Astrocyte of the spinal cord (primary cell): ENCODE results near the gene ARID4B.

Source experiments
- DNase-seq: peaks from one replicate; pipeline ENCODE4 v3.0.0; 2011; ENCODE audit warnings: low read depth, low spot score
- H3K4me3 ChIP-seq: 2 replicates; pipeline ENCODE4 v1.5.1; 2011; ENCODE audit warnings: low read depth, mild to moderate bottlenecking, low read length, moderate library complexity
- in situ Hi-C: cut with HindIII; loops from 2 replicates; pipeline ENCODE4 v1.10.0; 2017; ENCODE audit warnings: low sequenced_read_pairs
- TF ChIP-seq, protein P1 (sequence below): IDR thresholded peaks from 2 replicates; pipeline ENCODE4 v1.5.1; 2012; ENCODE audit warnings: low read depth, mild to moderate bottlenecking, low read length, inconsistent platforms

Gene ARID4B

GRCh38 chr1:235280467-235280866 lies 47.5 kb downstream of the ARID4B start:
- TF ChIP-seq, protein P1, sequence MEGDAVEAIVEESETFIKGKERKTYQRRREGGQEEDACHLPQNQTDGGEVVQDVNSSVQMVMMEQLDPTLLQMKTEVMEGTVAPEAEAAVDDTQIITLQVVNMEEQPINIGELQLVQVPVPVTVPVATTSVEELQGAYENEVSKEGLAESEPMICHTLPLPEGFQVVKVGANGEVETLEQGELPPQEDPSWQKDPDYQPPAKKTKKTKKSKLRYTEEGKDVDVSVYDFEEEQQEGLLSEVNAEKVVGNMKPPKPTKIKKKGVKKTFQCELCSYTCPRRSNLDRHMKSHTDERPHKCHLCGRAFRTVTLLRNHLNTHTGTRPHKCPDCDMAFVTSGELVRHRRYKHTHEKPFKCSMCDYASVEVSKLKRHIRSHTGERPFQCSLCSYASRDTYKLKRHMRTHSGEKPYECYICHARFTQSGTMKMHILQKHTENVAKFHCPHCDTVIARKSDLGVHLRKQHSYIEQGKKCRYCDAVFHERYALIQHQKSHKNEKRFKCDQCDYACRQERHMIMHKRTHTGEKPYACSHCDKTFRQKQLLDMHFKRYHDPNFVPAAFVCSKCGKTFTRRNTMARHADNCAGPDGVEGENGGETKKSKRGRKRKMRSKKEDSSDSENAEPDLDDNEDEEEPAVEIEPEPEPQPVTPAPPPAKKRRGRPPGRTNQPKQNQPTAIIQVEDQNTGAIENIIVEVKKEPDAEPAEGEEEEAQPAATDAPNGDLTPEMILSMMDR: no peak
- no peak for DNase-seq
- in situ Hi-C loops: no loop called here
- H3K4me3 ChIP-seq: no peak overlapping the region

- TF ChIP-seq, protein P1: no peak
- H3K4me3 ChIP-seq: no peak overlapping the region
- no peak for DNase-seq
- in situ Hi-C loops: no loop called here
Measured at GRCh38 chr1:235279694-235280093, 48.3 kb downstream of the ARID4B start.

DNA sequence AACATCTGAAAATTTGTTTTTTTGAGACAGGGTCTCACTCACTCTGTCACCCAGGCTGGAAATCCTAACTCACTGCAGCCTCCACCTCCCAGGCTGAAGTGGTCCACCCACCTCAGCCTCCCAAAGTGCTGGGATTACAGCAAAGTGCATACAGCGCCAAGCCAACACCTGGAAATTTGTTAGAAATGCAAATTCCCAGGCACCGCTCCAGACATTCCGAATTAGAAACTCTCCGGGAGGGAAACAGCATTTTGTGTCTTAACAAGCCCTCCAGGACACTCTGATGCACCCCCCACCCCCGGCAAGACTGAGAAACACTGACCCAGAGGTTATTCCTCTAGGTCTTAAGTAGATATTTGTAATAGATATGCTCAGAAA lies 49.1 kb downstream of the ARID4B start:
- in situ Hi-C loops: no loop called here
- H3K4me3 ChIP-seq: no peak overlapping the region
- no peak for DNase-seq
- TF ChIP-seq, protein P1: no peak

- DNase-seq: no peak
- in situ Hi-C loops: no loop called here
- no peak overlapping the region for H3K4me3 ChIP-seq
- TF ChIP-seq, protein P1: no peak
Measured at GRCh38 chr1:235278233-235278914, 49.6 kb downstream of the ARID4B start.

DNA sequence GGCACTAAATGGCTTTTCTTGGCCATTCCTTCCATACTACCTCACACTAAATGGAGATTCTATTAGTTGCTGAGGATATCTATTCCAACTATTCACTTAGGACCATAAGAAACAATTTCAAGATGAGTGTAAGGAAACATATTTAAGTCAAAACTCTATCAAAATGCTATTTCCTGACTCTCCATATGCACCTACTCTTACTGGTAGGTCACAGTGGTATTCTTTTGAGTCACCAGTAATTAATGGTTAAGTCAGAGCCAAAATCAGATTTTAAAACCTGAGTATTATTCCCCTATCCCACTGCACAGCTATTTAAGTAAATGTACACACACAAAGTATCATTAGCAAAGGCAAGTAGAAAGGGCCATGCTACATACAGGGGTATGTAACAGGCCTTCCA lies 50.3 kb downstream of the ARID4B start:
- H3K4me3 ChIP-seq: no peak overlapping the region
- in situ Hi-C loops: no loop called here
- DNase-seq: no peak
- TF ChIP-seq, protein P1: no peak

- H3K4me3 ChIP-seq: no peak overlapping the region
- no peak for DNase-seq
- in situ Hi-C loops: no loop called here
- TF ChIP-seq, protein P1: no peak
Measured at GRCh38 chr1:235275836-235276235, 52.1 kb downstream of the ARID4B start.
